Measurements from ENCODE around the gene MUC6. TPM values are rescaled to one million over a fixed set of nuclear protein-coding genes. Genes with fewer than 3 reads are reported as not detected.

Gene MUC6
- total and polyA plus RNA-seq, 9 of the 15 experiments (the other 6 are each of a cell fraction or from before 2014, with no cell fraction given), result not detected

- FAIRE-seq, result no peak
- Histone ChIP-seq H3K27ac (ENCODE audit: extremely low read depth, low read depth, low read length) (no peak overlapping the region), H4K20me1 (replicated peaks; ENCODE audit: control insufficient read depth, insufficient read depth, low read length) (0 out of 2 replicates have a peak, but pooled peaks cover 12% of the 10 kb centered on the region), H3K4me2 (ENCODE audit: insufficient read depth, low read length) (no peak overlapping the region), H3K4me1 (replicated peaks in 1 of 2; ENCODE audit: control insufficient read depth in 2 of 2, insufficient read depth in 2 of 2, low read length in 2 of 2) (peaks cover 0 to 46% of the 10 kb centered on the region in 2 experiments; a peak in 3 of 5 replicates), H3K4me3 (no peak overlapping the region), H3K9me3 (replicated peaks; ENCODE audit: control insufficient read depth, insufficient read depth, low read depth, low read length) (no peaks in the 10 kb centered on the region), H3K27me3 (ENCODE audit: control insufficient read depth in 2 of 2, insufficient read depth in 2 of 2, low read length in 2 of 2) (peaks cover 29 to 77% of the 10 kb centered on the region in 2 experiments), H3K79me2 (ENCODE audit: control insufficient read depth, insufficient read depth, low read length) (no peaks in the 10 kb centered on the region), H3K9me1 (ENCODE audit: control insufficient read depth, insufficient read depth, low read length) (no peaks in the 10 kb centered on the region), H3K36me3 (ENCODE audit: control insufficient read depth, insufficient read depth, low read length) (no peaks in the 10 kb centered on the region), H3K9ac (ENCODE audit: insufficient read depth in 1 of 2, low read depth in 2 of 2, low read length in 2 of 2) (no peak overlapping the region), H2AFZ (ENCODE audit: low read depth, low read length) (no peak overlapping the region)
- TF ChIP-seq SRSF3 (IDR thresholded peaks at IDR 0.05; ENCODE audit: insufficient read depth, low read length) (no peak), BHLHE40 (IDR thresholded peaks at IDR 0.05; ENCODE audit: low read length) (peak; percentile 61)
- TF ChIP-seq, protein P1, sequence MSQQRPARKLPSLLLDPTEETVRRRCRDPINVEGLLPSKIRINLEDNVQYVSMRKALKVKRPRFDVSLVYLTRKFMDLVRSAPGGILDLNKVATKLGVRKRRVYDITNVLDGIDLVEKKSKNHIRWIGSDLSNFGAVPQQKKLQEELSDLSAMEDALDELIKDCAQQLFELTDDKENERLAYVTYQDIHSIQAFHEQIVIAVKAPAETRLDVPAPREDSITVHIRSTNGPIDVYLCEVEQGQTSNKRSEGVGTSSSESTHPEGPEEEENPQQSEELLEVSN (IDR thresholded peaks at IDR 0.05; ENCODE audit: borderline replicate concordance in 1 of 2, extremely low read depth in 1 of 2, insufficient read depth in 1 of 2, insufficient read length in 1 of 2, low read depth in 1 of 2, low read length in 1 of 2, poor library complexity in 1 of 2, severe bottlenecking in 1 of 2), result peak in 1 of 2 experiments; percentile 22
- 13% methylated on average over 19 of the region's 22 CpGs for WGBS (ENCODE audit: insufficient coverage, low coverage, missing lambda C conversion rate)
- no peak for DNase-seq (ENCODE audit: extremely low read depth in 1 of 4, low spot score in 3 of 4)
- ATAC-seq, result no peak
- BruUV-seq (replicated peaks), result no TSS peak
- intact Hi-C loops (cut with micrococcal nuclease) (loop anchor here (5.0 kb wide), 1 partner anchor 140 kb away; no protein-coding TSS in a partner anchor), in situ Hi-C loops (cut with MboI) (no loop called here)
- CTCF ChIA-PET (ENCODE audit: low intra/inter-chr PET ratio), result interaction anchor here (0.6 kb wide), 1 partner anchor 249 kb away, joined by 3 read pairs; no protein-coding TSS in a partner anchor
- POLR2A ChIA-PET, result interaction anchor here (0.6 to 1.0 kb wide), 2 partner anchors 12 to 197 kb away, joined by 3 read pairs; no protein-coding TSS in a partner anchor
Measured at GRCh38 chr11:1047595-1048156, 11.2 kb upstream of the MUC6 start.

All from K562 (cell line).